ENCODE measurements around the gene PTHLH. TPM values are rescaled to one million over a fixed set of nuclear protein-coding genes. Genes with fewer than 3 reads are reported as not detected.

PTHLH gene
- total RNA-seq, 1 experiment from 2014 or later, result 0.35 TPM

GRCh38 chr12:27966870-27967269, 5.7 kb downstream of the PTHLH start:
- Histone ChIP-seq H3K9me3 (ENCODE audit: control insufficient read depth, low read depth, low read length) (no peaks in the 10 kb centered on the region), H2BK20ac (ENCODE audit: low read depth, low read length, poor library complexity, severe bottlenecking) (no peak overlapping the region), H4K5ac (ENCODE audit: insufficient read length, low read depth, low read length) (no peak overlapping the region), H3K27ac (ENCODE audit: insufficient read length, low read depth, low read length) (no peak overlapping the region), H3K79me1 (ENCODE audit: insufficient read depth, low read depth, low read length, poor library complexity, severe bottlenecking) (no peaks in the 10 kb centered on the region), H2AFZ (ENCODE audit: low read length) (no peak overlapping the region), H3T11ph (ENCODE audit: low read length) (no peak overlapping the region), H3K23ac (ENCODE audit: insufficient read length, low read depth, low read length) (no peak overlapping the region), H3K4ac (ENCODE audit: low read depth, low read length) (no peak overlapping the region), H4K91ac (ENCODE audit: insufficient read length, low read depth, low read length) (no peak overlapping the region), H4K20me1 (ENCODE audit: control insufficient read depth, insufficient read depth, insufficient read length) (no peaks in the 10 kb centered on the region), H2AK5ac (ENCODE audit: insufficient read length, low read length) (no peak overlapping the region), H2BK15ac (ENCODE audit: low read depth, low read length) (no peak overlapping the region), H3K23me2 (ENCODE audit: insufficient read length, low read depth, low read length, poor library complexity, severe bottlenecking) (peaks cover 25% of the 10 kb centered on the region), H2BK5ac (ENCODE audit: insufficient read length, low read length) (no peak overlapping the region), H3K4me2 (ENCODE audit: insufficient read depth, insufficient read length, low read length) (no peak overlapping the region), H2BK120ac (ENCODE audit: low read depth, low read length, poor library complexity, severe bottlenecking) (no peak overlapping the region), H2BK12ac (ENCODE audit: insufficient read length, low read depth, low read length) (no peak overlapping the region), H3K4me1 (ENCODE audit: insufficient read depth, low read length) (no peaks in the 10 kb centered on the region), H4K8ac (replicated peaks; ENCODE audit: insufficient read length, low read depth, low read length) (no peak overlapping the region), H3K9ac (ENCODE audit: extremely low read depth, insufficient read length, low read length) (no peak overlapping the region), H3K56ac (ENCODE audit: insufficient read length, low read depth, low read length) (no peak overlapping the region), H3K79me2 (ENCODE audit: insufficient read depth, low read length) (no peaks in the 10 kb centered on the region), H3K18ac (ENCODE audit: insufficient read length, low read depth, low read length) (no peak overlapping the region), H3K27me3 (ENCODE audit: insufficient read depth, low read length) (peaks cover 36% of the 10 kb centered on the region; the same call in 1 of the 2 replicates), H3K14ac (ENCODE audit: insufficient read depth, low read length) (no peak overlapping the region)
- Mint-ChIP-seq H3K27ac (no peak overlapping the region), H3K4me1 (peaks cover 25 to 30% of the 10 kb centered on the region in 2 experiments), H3K9me3 (peaks cover 0 to 3% of the 10 kb centered on the region in 2 experiments; a peak in 2 of 5 replicates), H3K27me3 (ENCODE audit: low read depth) (peaks cover 82% of the 10 kb centered on the region), H3K4me3 (no peak overlapping the region), H3K36me3 (ENCODE audit: insufficient read depth in 1 of 3, low read depth in 3 of 3) (no peaks in the 10 kb centered on the region; a peak in 1 of 7 replicates)
- WGBS (ENCODE audit: extremely low coverage, insufficient read length, low lambda C conversion rate), result no CpG with 5 or more reads among the region's 2 CpGs
- no peak for DNase-seq
- TF ChIP-seq CTCF (conservative IDR thresholded peaks at IDR 0.05), result no peak

All from H9 (cell line).